IMR-90 (cell line): ENCODE data around the gene SMYD2. TPM values are rescaled to one million over a fixed set of nuclear protein-coding genes. Genes with fewer than 3 reads are reported as not detected.

Experiments used
- ATAC-seq: fragments of 200-7000 bp; cut with Tn5 transposase; 2 replicates; pipeline ENCODE4 v1.9.1; 2020; ENCODE audit warnings: low read depth, mild to moderate bottlenecking, moderate library complexity
- BruUV-seq: library from RNA; stranded (reverse); fragments of 400-500 nt; replicated peaks from 2 replicates; lab custom pipeline; 2021; lab: Mats Ljungman, UMichigan
- CTCF ChIA-PET: fragments of 300-600 bp; formaldehyde crosslinking; extraction: SDS; loops from one replicate; lab custom pipeline; 2021; ENCODE audit warnings: antibody characterized with exemption; lab: Yijun Ruan, JAX
- POLR2A ChIA-PET: fragments of 300-600 bp; sonication (Branson Sonifier 250); formaldehyde crosslinking; loops from one replicate; lab custom pipeline; 2022; ENCODE audit warnings: antibody characterized with exemption; ENCODE audit not compliant: unreplicated experiment; lab: Charles Lee
- DNase-seq: peaks from one replicate; pipeline ENCODE4 v3.0.0; 2013
- H2AFZ ChIP-seq: replicated peaks from 2 replicates; pipeline ENCODE3; 2013; ENCODE audit warnings: low read length, mild to moderate bottlenecking; ENCODE audit not compliant: poor library complexity
- H2AK5ac ChIP-seq: 2 replicates; pipeline ENCODE4 v1.6.1; 2013; ENCODE audit warnings: low read depth, low read length, inconsistent platforms
- H2AK9ac ChIP-seq: replicated peaks from 2 replicates; pipeline ENCODE3; 2013; ENCODE audit warnings: mild to moderate bottlenecking, low read depth, low read length, moderate library complexity; ENCODE audit not compliant: poor library complexity
- H2BK120ac ChIP-seq: 2 replicates; pipeline ENCODE4 v1.6.1; 2013; ENCODE audit warnings: low read depth, low read length, inconsistent platforms
- H2BK15ac ChIP-seq: 3 replicates; pipeline ENCODE4 v1.6.1; 2013; ENCODE audit warnings: low read depth, low read length, inconsistent platforms
- H2BK20ac ChIP-seq: 2 replicates; pipeline ENCODE4 v1.6.1; 2013; ENCODE audit warnings: low read depth, mild to moderate bottlenecking, inconsistent platforms, low read length, moderate library complexity
- H2BK5ac ChIP-seq: 2 replicates; pipeline ENCODE4 v1.6.1; 2013; ENCODE audit warnings: mild to moderate bottlenecking, low read depth, low read length, inconsistent platforms; ENCODE audit not compliant: poor library complexity, severe bottlenecking
- H3K14ac ChIP-seq: replicated peaks from 2 replicates; pipeline ENCODE4 v1.6.1; 2013; ENCODE audit warnings: low read depth, low read length, inconsistent platforms
- H3K18ac ChIP-seq: 2 replicates; pipeline ENCODE4 v1.6.1; 2013; ENCODE audit warnings: low read depth, low read length, control low read depth
- H3K23ac ChIP-seq: 2 replicates; pipeline ENCODE4 v1.6.1; 2013; ENCODE audit warnings: low read depth, low read length, inconsistent platforms
- H3K27ac ChIP-seq: 2 replicates; pipeline ENCODE4 v1.5.1; 2013; ENCODE audit warnings: mild to moderate bottlenecking, control low read depth, low read length; ENCODE audit not compliant: insufficient read depth
- H3K27me3 ChIP-seq: 2 replicates; pipeline ENCODE4 v1.6.1; 2013; ENCODE audit warnings: low read length; ENCODE audit not compliant: control insufficient read depth, insufficient read depth
- H3K36me3 ChIP-seq: 2 replicates; pipeline ENCODE4 v1.6.1; 2013; ENCODE audit warnings: low read length, mixed read lengths; ENCODE audit not compliant: control insufficient read depth, insufficient read depth
- H3K4ac ChIP-seq: 2 replicates; pipeline ENCODE4 v1.6.1; 2013; ENCODE audit warnings: low read depth, low read length, inconsistent platforms
- H3K4me1 ChIP-seq: 2 replicates; pipeline ENCODE4 v1.6.1; 2013; ENCODE audit warnings: low read length, mixed read lengths; ENCODE audit not compliant: control insufficient read depth, insufficient read depth
- H3K4me2 ChIP-seq: 2 replicates; pipeline ENCODE4 v1.6.1; 2013; ENCODE audit warnings: low read depth, mild to moderate bottlenecking, control low read depth, low read length, moderate library complexity
- H3K4me3 ChIP-seq: 2 replicates; pipeline ENCODE4 v1.5.1; 2013; ENCODE audit warnings: low read depth, mild to moderate bottlenecking, control low read depth, low read length, moderate library complexity; ENCODE audit not compliant: insufficient read depth
- H3K56ac ChIP-seq: 2 replicates; pipeline ENCODE4 v1.6.1; 2013; ENCODE audit warnings: low read length, inconsistent platforms; ENCODE audit not compliant: insufficient read depth; ENCODE audit errors: extremely low read depth
- H3K79me1 ChIP-seq, 2 experiments: 2 replicates each; pipeline ENCODE4 v1.6.1; 2013; ENCODE audit warnings: low read length in 2 of 2, inconsistent platforms in 1 of 2, low read depth in 1 of 2
- H3K9ac ChIP-seq: 2 replicates; pipeline ENCODE4 v1.6.1; 2013; ENCODE audit warnings: low read depth, low read length, control low read depth
- H3K9me1 ChIP-seq: 2 replicates; pipeline ENCODE4 v1.6.1; 2013; ENCODE audit warnings: low read length, inconsistent platforms; ENCODE audit not compliant: insufficient read depth
- H3K9me3 ChIP-seq: 2 replicates; pipeline ENCODE4 v1.6.1; 2013; ENCODE audit warnings: low read length; ENCODE audit not compliant: control insufficient read depth, insufficient read depth
- H4K20me1 ChIP-seq: 2 replicates; pipeline ENCODE4 v1.6.1; 2013; ENCODE audit warnings: low read length, inconsistent platforms; ENCODE audit not compliant: insufficient read depth
- H4K5ac ChIP-seq: 2 replicates; pipeline ENCODE4 v1.6.1; 2013; ENCODE audit warnings: mild to moderate bottlenecking, low read depth, low read length, control low read depth
- H4K8ac ChIP-seq, 2 experiments: 2 replicates each; pipeline ENCODE4 v1.6.1; 2013; ENCODE audit warnings: low read depth in 2 of 2, low read length in 2 of 2, control low read depth in 1 of 2, inconsistent platforms in 1 of 2
- H4K91ac ChIP-seq: 2 replicates; pipeline ENCODE4 v1.6.1; 2013; ENCODE audit warnings: low read depth, low read length, inconsistent platforms; ENCODE audit not compliant: insufficient read depth
- BHLHE40 ChIP-seq: fragments of 150-350 bp; IDR thresholded peaks from 2 replicates; pipeline ENCODE4 v1.6.1; 2016; ENCODE audit warnings: mild to moderate bottlenecking, low read depth, low read length
- CEBPB ChIP-seq: IDR thresholded peaks from 2 replicates; pipeline ENCODE4 v1.6.1; 2012; ENCODE audit warnings: low read depth, low read length, improper control_type of control experiment
- CHD1 ChIP-seq: IDR thresholded peaks from 2 replicates; pipeline ENCODE4 v1.6.1; 2012; ENCODE audit warnings: low read depth, low read length, improper control_type of control experiment
- FOS ChIP-seq: fragments of 150-350 bp; IDR thresholded peaks from 2 replicates; pipeline ENCODE4 v1.6.1; 2016; ENCODE audit warnings: low read depth, low read length
- MAFK ChIP-seq: IDR thresholded peaks from 2 replicates; pipeline ENCODE4 v1.6.1; 2012; ENCODE audit warnings: low read depth, low read length, improper control_type of control experiment
- MAZ ChIP-seq: IDR thresholded peaks from 2 replicates; pipeline ENCODE4 v1.6.1; 2012; ENCODE audit warnings: low read depth, mild to moderate bottlenecking, low read length, improper control_type of control experiment, moderate library complexity, borderline replicate concordance
- POLR2A ChIP-seq: IDR thresholded peaks from 2 replicates; pipeline ENCODE4 v1.6.1; 2012; ENCODE audit warnings: mild to moderate bottlenecking, low read depth, low read length
- RAD21 ChIP-seq: IDR thresholded peaks from 2 replicates; pipeline ENCODE4 v1.6.1; 2012; ENCODE audit warnings: low read length, improper control_type of control experiment
- RCOR1 ChIP-seq: IDR thresholded peaks from 2 replicates; pipeline ENCODE4 v1.6.1; 2012; ENCODE audit warnings: mild to moderate bottlenecking, low read length, improper control_type of control experiment; ENCODE audit not compliant: insufficient replicate concordance
- RFX5 ChIP-seq: IDR thresholded peaks from 2 replicates; pipeline ENCODE4 v1.8.0; 2012; ENCODE audit warnings: low read depth, mild to moderate bottlenecking, low read length, moderate library complexity
- WGBS, 2 experiments: methylation state at CpG; one replicate each; pipeline versions ENCODE4 v1.1.5 to v1.1.7; 2013; ENCODE audit warnings: missing lambda C conversion rate in 2 of 2; ENCODE audit not compliant: insufficient read length in 1 of 2; ENCODE audit errors: extremely low coverage in 2 of 2; 5-methylcytosine and 5-hydroxymethylcytosine counted together
- dilution Hi-C: fragments of 300-500 bp; cut with HindIII; formaldehyde crosslinking; loops from one replicate; pipeline ENCODE4 v1.14.3; 2018; ENCODE audit warnings: low sequenced_read_pairs; ENCODE audit not compliant: unreplicated experiment
- in situ Hi-C: fragments of 300-500 bp; cut with MboI; formaldehyde crosslinking; loops from 3 replicates; pipeline ENCODE4 v1.14.3; 2019; ENCODE audit warnings: low sequenced_read_pairs, inconsistent platforms, mixed read lengths
- intact Hi-C: fragments of 100-400 bp; cut with micrococcal nuclease; formaldehyde crosslinking; loops from 2 replicates; pipeline ENCODE4 v1.10.0; 2022
- polyA plus RNA-seq, 3 experiments: library from polyadenylated mRNA; depleted of rRNA; stranded (reverse); fragments of >200 nt; gene quantifications; 2 replicates each; pipeline ENCODE4 v1.2.3, GENCODE V29; 2012; ENCODE audit warnings: low replicate concordance in 1 of 3
- total RNA-seq: library from RNA; depleted of rRNA; stranded (reverse); fragments of >200 nt; gene quantifications from 2 replicates; pipeline ENCODE4 v1.2.3, GENCODE V29; 2012
- TF ChIP-seq, protein P1 (sequence below): fragments of 150-350 bp; IDR thresholded peaks from 2 replicates; pipeline ENCODE4 v1.6.1; 2017; ENCODE audit warnings: mild to moderate bottlenecking, antibody characterized with exemption, low read length, low read depth
- TF ChIP-seq, protein P2 (sequence below): fragments of 150-350 bp; IDR thresholded peaks from 2 replicates; pipeline ENCODE4 v1.6.1; 2016; ENCODE audit warnings: low read depth, mild to moderate bottlenecking, low read length, moderate library complexity, borderline replicate concordance

The SMYD2 gene
- total and polyA plus RNA-seq, 2 of the 4 experiments (the other 2 are of a cell fraction) = 32.7 to 61.7 TPM

DNA sequence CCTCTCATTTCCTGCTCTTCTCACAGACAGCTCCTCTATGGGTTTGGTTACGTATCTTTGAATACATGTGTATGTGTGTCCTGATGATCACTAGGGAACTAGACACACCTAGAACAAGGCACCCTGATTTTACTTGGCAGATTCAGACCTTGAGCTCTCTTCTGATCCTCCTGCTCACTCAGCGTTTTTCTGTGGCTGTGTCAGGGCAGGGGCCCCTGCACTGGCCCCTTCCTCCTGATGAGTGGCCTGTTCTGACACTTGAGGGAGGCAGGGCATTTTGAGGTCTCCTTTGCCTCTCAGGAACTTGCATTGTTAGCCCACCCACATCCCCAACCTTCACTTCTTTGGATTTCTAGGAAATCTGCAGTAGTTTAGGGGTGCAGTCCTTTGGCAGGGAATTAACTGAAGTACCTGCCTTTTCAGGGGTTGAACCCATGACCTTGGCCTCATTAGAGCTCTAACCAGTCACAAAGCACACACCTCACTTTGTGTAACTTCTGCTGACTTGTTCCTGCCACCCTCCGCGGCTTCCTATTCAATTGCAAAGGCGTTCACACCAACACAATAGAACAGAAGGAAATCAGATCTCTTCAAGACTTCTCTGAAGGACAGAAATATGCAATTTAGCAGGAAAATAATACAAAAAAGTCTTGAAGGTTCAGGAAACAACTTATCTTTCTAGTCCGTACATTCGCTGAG, 8.8 kb downstream of the SMYD2 start:
- intact Hi-C loops = no loop called here
- Histone ChIP-seq H2BK120ac (no peak overlapping the region), H3K4me1 (peaks cover 5% of the 10 kb centered on the region; the same call in 1 of the 2 replicates), H2AK5ac (0 out of 2 replicates have a peak overlapping the region, but pooled peaks have one; percentile 23), H2BK20ac (no peak overlapping the region), H3K27me3 (no peaks in the 10 kb centered on the region), H3K9ac (no peak overlapping the region), H2AK9ac (no peak overlapping the region), H3K23ac (no peak overlapping the region), H3K79me1 (peaks cover 24 to 32% of the 10 kb centered on the region in 2 experiments), H2AFZ (no peak overlapping the region), H2BK5ac (no peak overlapping the region), H3K18ac (no peak overlapping the region), H3K4ac (no peak overlapping the region), H3K56ac (no peak overlapping the region), H3K4me3 (no peak overlapping the region), H3K14ac (no peak overlapping the region), H3K4me2 (no peak overlapping the region), H4K91ac (no peak overlapping the region), H4K20me1 (no peaks in the 10 kb centered on the region), H3K9me1 (no peaks in the 10 kb centered on the region; the same call in 1 of the 2 replicates), H3K9me3 (no peaks in the 10 kb centered on the region), H4K8ac (no peak overlapping the region), H2BK15ac (no peak overlapping the region), H4K5ac (no peak overlapping the region), H3K27ac (no peak overlapping the region), H3K36me3 (no peaks in the 10 kb centered on the region)
- BruUV-seq = no TSS peak
- no CpG with 5 or more reads among the region's 7 CpGs for WGBS, 2 experiments
- dilution Hi-C loops = no loop called here
- ChIA-PET POLR2A (no interaction called here), CTCF (no interaction called here)
- ATAC-seq (no peak), DNase-seq (no peak)
- in situ Hi-C loops = no loop called here
- TF ChIP-seq FOS = no peak
- no peak for TF ChIP-seq MAFK
- TF ChIP-seq RAD21 = no peak
- no peak for TF ChIP-seq POLR2A
- TF ChIP-seq CHD1 = no peak
- no peak for TF ChIP-seq RFX5
- TF ChIP-seq CEBPB = no peak
- TF ChIP-seq RCOR1 = no peak
- TF ChIP-seq BHLHE40 = no peak
- no peak for TF ChIP-seq MAZ
- TF ChIP-seq, protein P1, sequence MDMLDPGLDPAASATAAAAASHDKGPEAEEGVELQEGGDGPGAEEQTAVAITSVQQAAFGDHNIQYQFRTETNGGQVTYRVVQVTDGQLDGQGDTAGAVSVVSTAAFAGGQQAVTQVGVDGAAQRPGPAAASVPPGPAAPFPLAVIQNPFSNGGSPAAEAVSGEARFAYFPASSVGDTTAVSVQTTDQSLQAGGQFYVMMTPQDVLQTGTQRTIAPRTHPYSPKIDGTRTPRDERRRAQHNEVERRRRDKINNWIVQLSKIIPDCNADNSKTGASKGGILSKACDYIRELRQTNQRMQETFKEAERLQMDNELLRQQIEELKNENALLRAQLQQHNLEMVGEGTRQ = no peak
- TF ChIP-seq, protein P2, sequence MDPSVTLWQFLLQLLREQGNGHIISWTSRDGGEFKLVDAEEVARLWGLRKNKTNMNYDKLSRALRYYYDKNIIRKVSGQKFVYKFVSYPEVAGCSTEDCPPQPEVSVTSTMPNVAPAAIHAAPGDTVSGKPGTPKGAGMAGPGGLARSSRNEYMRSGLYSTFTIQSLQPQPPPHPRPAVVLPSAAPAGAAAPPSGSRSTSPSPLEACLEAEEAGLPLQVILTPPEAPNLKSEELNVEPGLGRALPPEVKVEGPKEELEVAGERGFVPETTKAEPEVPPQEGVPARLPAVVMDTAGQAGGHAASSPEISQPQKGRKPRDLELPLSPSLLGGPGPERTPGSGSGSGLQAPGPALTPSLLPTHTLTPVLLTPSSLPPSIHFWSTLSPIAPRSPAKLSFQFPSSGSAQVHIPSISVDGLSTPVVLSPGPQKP = no peak
